Astrocyte (in vitro differentiated cells and primary cell): Measurements from ENCODE around the gene KPNA2.

ENCODE experiments used
- EZH2 ChIP-seq: IDR thresholded peaks from 2 replicates; pipeline ENCODE4 v1.6.1; 2012; ENCODE audit warnings: mild to moderate bottlenecking, low read length, inconsistent platforms; ENCODE audit not compliant: insufficient read depth
- TF ChIP-seq, protein P1 (sequence below): IDR thresholded peaks from 2 replicates; pipeline ENCODE4 v1.5.1; 2011; ENCODE audit warnings: low read depth, mild to moderate bottlenecking, inconsistent platforms, low read length, moderate library complexity; ENCODE audit not compliant: insufficient read depth

- TF ChIP-seq, protein P1, sequence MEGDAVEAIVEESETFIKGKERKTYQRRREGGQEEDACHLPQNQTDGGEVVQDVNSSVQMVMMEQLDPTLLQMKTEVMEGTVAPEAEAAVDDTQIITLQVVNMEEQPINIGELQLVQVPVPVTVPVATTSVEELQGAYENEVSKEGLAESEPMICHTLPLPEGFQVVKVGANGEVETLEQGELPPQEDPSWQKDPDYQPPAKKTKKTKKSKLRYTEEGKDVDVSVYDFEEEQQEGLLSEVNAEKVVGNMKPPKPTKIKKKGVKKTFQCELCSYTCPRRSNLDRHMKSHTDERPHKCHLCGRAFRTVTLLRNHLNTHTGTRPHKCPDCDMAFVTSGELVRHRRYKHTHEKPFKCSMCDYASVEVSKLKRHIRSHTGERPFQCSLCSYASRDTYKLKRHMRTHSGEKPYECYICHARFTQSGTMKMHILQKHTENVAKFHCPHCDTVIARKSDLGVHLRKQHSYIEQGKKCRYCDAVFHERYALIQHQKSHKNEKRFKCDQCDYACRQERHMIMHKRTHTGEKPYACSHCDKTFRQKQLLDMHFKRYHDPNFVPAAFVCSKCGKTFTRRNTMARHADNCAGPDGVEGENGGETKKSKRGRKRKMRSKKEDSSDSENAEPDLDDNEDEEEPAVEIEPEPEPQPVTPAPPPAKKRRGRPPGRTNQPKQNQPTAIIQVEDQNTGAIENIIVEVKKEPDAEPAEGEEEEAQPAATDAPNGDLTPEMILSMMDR = no peak
- no peak for TF ChIP-seq EZH2
Measured at GRCh38 chr17:68087851-68088250, 52.3 kb downstream of the KPNA2 start.
